CD4-positive, alpha-beta T cell treated with Interleukin-4 for 4 hours (primary cell): ENCODE results near the gene NEK9.
A peak's percentile ranks its signal among the peaks of the same experiment; 100 is the strongest.
"Not testable (repeated sequence)": the region's sequence is repeated elsewhere in the genome, so short reads cannot be mapped to it uniquely, and the experiment has no call there.

ENCODE experiments used
- DNase-seq: peaks from one replicate; pipeline ENCODE4 v3.0.0-alpha.2; 2020

The NEK9 gene

DNA sequence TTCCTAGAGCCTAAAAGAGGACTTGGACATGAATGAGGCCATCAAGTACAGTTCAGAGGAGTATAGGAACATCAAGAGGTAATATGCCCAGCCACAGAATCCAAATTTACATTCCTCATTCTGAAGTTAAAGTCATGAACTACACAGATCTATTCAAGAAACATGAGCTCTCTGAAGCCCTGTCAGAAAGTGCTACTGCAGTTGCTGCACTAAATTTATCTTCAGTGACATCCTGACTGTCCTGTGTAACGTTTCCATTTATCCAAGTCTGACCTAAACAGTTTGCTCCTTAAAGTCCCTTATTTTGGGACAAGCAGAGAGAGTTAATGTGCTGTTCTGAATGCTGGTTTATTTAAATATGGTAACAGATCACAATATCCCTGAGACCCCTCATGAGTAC, 28.2 kb downstream of the NEK9 start:
- no peak for DNase-seq

DNA sequence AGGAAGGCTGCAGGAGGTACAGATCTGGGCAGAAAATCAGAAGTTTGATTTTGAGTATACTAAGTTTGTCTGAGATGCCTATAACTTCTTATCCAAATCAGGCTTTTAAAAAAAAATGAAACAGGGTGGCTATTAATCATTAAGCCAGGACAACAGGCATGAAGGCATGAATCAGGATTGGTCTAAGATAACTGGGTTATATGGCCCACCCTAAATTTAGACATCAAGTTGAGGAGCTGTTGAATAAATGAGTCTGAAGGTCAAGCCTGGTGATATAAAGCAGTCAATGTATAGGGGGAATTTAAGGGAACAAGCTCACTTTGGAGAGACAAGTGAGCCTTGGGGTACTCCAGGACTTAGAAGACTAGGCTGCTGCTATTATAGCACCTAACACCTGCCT, 28.6 kb downstream of the NEK9 start:
- DNase-seq: no peak

DNA sequence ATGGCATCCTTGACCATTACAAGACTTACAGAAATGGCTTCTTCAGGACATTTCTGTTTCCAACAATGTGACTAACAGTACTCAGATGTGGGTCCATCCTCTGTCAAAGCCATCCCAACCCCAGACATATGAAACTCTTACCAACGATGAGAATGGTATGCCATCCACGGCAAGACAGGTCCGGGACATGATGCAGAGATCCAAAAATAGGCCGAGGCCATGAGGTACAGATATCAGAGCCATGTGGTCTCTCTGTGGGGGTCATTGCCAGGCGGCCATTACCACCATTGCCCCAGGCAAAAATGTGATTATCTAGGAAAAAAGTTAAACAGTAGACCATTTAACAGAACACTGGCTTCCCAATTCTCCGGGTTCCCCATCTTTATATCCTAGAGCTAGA, 29.9 kb downstream of the NEK9 start:
- no peak for DNase-seq

DNA sequence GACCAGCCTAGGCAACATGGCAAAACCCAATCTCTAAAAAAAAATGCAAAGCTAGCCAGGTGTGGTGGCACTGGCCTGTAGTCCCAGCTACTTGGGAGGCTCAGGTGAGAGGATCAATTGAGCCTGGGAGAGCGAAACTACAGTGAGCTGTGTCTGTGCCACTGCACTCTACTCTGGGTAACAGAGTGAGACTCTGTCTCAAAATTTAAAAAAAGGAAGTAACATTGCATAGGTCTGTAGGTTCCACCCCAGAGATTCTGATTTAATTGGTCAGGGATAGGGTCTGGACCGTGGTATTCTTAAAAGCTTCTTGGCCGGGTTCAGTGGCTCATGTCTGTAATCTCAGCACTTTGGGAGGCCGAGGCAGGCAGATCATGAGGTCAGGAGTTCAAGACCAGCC, 31.2 kb downstream of the NEK9 start:
- no peak for DNase-seq

DNA sequence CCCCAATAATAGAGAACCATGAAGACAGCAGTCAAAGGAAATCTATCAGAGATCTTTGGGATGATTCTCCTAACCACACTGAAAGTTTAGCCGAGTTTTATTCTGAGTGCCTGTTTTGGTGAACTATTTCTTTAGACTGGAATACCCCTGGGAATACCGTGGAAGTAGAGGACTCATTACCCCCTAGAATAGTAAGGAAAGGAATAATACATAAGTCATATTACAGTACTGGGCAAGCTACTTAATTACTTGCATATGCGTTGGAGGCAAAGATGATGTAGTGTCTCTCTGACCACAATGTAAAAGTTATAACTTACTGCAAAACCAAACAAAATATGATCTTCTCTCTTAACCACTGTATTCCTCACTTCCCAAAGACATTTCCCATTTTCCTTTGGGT, 32.0 kb downstream of the NEK9 start:
- DNase-seq: no peak

DNA sequence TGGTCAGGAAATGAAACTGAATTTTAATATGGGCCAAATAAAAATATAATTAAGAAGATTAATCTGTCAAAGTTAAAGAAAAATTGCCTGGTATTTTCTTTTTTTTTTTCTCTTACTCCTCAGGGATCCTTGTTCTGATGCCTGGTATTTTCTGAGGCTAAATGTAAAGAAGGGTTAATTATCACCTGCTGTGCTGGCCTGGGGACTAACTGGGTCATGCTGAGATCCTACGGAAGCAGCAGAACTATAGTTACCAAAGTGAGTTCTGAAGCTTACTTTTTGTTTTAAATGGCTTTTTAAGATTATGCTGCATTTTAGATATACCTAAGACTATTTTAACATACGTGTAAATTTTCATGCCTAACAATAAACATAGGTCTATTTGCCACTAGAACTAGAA, 34.1 kb downstream of the NEK9 start:
- DNase-seq: no peak

DNA sequence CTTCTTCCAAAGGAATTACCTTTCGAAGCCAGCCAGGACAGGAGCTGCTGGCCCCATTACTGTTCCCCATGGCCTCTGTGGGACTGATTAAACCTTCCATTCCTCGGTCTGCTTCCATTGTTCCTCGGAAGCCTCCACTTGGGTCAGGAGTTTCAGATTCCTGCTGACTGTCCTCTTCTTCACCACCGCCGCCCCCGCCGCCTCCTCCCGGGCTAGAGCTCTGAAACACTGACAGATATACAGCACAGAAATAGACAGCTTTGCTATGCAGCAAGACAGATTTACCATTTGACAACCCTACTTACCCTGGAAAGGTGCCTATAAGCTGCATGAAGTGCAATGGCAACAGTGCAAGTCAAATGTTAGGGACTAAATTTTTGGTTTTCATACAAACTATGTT, 35.6 kb downstream of the NEK9 start:
- no peak for DNase-seq

DNA sequence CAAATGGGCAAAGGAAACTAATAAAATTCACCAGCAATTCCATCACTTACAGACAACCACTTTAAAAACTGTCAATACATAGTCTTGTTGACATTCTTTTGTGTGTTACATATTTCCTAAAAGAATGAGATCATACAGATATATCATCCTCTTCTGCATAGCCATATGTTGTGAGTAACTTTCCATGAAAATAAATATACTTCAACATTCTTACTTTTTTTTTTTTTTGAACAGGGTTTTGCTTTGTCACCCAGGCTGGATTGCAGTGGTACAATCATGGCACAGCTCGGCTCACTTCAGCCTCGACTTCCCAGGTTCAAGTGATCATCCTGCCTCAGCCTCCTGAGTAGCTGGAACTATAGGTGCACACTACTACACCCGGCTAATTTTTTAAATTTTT, 36.5 kb downstream of the NEK9 start:
- no peak for DNase-seq

DNA sequence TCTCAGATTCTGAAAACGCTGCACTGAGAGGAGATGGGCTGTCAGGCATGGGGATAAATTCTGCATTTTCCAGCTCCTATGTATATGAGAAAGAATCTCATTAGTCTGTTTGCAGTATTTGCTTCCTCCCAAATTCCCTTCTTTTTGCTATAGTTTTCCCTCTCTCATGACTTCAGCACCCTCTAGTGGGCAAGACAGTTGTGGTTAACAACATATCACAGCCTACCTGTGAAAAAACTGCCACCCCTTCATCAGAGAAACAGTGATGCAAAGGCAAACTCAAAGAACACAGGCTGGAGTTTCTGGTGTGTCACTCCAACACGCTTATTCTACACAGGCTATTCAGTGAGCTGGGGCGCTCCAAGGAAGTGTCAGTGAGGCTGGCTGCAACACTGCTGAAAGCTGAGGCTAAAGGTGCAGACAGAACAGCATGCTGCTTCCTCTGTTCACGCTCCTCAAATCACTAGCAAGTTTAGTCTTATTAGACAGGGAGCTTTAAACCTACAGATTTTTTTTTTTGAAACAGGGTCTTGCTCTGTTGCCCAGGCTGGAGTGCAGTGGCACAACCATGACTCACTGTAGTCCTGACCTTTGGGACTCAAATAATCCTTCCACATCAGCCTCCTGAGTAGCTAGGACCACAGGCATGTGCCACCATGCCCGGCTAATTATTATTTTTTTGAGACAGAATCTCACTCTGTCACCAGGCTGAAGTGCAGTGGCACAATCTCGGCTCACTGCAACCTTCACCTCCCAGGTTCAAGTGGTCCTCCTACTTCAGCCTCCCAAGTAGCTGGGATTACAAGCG, 38.1 kb downstream of the NEK9 start:
- DNase-seq: peak; percentile 59

DNA sequence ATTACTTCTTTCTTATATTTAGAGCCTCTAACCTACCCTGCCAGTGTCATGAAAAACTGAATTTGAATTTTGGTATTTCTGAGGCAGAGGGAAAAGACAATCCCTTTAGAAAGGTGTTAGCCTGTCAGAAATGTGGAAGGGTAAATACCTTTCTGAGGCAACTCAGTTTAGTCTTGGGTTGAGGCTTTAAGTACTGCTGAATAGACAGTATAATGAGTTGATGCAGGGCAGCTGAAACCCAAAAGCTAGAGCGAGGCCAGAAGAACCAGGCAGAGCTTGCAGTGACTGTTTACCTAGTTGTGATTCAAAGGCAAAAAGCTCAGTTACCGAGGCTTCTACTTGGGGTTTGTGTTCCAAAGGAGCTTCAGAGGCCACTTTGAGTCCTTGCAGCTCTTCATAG, 38.7 kb downstream of the NEK9 start:
- DNase-seq: no peak

DNA sequence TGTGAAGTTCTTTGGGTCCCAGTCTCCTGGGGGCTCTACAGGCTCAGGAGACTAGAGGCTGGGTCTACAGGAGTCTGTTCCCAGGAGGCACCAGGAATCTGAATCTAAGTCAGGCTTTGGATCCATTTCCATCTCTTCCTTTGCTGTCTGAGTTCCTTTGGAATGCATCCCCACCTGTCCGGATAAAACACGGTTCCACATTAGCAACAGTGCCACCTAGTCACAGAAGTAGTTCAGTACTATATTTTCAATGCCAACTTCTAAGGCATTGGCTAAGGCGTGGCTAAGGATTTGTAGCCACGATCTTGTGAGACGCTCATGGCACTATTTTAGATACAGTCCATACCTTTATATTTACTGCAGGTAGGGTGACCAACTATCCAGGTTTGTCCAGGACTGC, 42.3 kb downstream of the NEK9 start:
- no peak for DNase-seq

DNA sequence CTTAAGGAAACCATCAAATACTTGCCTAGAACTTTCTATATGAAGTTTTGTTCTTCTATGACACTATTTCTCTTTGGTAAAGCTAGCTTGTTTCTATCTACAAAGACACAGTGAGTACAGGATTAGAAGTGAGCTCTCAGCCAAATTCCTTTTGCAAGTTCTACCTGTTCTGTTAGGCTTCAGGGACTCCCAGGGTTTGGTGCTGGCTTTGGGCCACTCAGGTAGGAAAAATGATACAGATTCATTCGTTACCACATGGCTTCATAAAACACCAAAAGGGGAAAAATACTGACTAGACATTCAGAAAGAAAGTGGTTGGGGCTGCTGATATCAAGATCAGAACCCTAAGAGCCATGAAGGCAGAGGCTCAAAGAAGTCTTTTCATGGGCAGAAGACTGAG, 43.6 kb downstream of the NEK9 start:
- no peak for DNase-seq

DNA sequence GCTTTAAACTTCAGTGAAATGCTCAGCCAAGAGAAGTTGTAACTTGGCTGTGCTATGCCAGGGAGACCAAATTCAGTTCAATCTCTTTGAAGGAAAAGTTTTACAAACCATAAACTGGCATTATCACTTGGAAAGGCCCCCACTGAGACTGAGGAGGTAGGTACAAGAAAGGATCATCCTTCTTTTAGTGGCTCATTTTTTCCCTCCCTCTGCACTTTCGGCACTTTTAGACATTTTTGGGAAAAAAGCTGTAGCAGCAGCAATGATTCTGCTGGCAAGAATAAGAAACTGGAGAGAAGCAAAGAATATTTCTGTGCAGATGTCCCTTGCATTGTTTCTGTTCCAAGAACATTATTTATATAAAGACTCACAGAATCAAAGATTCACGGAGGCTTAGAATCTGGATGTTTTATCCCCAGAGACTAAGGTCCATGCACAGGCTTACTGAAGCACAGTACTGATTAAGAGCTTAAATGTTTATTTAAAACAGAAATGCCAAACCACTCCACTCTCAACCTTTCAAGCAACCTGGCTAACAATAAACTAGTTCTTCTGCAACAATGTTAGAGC, 45.1 kb downstream of the NEK9 start:
- no peak for DNase-seq

DNA sequence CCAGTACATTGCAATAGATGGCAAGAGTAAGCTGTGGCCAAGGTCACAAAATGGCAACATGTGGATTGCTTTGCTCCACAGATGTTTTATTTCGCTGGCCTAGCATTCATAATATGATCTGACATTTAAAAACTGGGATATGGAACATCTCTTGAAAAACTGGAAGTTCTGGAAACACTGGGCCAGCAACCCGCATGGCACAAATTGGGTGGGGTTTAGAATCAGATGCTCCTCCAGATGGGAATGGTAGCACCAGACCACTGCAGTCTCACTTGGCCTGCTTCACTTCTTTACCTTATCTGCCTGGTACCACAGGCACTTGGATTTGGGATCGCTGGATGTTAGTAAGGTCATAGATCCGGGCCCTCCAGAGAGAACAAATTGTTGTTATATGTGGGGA, 47.3 kb downstream of the NEK9 start:
- no peak for DNase-seq

DNA sequence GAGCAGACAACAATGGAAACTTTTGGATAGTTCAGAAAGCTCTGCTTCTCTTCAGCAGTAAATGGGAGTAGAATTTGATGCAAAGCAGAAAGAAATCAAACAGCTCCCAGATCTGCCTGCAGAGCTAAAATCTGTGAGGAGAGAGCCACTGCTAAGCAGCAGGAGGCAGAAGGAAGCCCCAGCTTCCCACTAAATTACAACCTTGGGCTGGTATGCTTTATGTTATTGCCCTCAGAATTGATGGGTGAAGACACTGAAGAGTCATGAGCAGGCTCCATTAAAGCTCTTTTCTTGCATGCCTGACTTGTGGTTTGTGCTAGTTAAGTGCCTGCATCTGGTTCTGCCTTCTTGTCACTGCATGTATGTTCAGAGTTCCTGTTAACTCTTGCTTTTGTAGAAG, 49.1 kb downstream of the NEK9 start:
- no peak for DNase-seq

DNA sequence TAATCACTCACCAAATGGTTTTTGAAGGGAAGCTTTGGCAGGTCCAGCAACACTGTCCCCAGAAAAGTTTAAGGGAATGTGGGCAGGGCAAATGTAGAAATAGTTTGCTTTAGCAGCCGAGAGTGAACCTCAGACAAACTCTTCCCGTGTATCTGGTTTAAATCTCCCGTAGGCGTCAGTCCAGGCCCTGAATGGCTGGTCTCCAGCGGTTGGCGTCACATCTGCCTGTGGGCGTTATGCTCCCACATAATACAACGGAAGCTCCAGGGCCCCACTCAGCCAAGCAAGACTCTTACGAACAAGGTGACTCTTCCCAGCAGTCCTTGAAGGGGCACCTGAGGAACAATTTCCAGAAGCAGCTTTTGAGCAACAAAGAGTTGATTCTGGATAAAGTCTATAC, 56.5 kb downstream of the NEK9 start:
- no peak for DNase-seq

DNA sequence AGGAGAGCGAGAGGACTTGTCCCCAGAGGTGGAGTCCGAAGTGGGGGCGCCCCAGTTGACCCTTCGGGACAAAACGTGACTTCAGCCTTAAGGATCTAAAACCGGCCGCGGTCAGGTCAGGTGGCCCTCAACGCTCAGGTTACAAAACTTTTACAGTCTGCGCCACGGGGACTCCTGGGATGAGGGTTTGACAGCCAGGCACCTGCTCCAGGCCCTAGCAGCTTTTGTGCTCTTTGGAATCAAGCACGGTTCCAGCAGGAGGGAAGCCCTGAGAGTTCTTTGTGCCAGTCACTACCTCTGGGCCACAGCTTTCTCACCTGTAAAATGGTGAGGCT, 57.1 kb downstream of the NEK9 start:
- DNase-seq: no peak

DNA sequence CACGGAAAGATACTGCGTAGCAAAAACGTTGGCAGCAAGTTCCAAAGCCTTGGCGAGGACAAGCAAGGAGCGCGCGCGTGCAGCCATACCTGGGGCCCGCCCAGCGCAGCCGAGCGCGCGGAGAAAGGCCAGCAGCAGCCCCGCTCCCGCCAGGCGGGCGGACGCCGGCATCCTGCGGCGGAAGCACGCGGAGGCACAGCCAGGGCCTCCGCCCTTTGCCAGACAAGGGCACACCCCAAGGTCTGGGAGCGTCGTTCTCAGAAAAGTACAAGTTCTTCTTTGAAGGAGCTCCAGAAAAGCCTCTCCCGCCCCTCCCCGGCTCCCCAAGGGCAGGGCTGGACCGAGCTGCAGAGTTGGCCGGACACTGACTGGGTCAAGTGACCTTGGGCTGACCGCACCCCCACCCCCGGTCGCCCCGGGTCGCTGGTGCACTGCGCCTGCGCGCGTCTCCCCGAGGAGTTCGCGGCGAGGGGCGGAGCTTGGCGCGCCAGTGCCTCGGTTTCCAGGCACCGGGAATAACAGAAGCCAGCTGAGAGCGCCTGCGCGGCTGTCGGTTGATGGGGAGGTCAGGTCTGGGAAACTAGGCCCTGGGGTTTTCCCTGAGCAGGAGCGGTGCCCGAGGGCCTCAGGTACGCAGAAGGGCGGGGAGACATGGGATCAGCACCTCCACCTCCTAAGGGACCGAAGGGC, 57.6 kb downstream of the NEK9 start, which contains the start of gene ZC2HC1C:
Gene ZC2HC1C, plus strand, starts transcription at position 521 of the 690 bp plus-strand sequence. CDS start 933 bp downstream, outside the sequence.
- peak; percentile 48 for DNase-seq

DNA sequence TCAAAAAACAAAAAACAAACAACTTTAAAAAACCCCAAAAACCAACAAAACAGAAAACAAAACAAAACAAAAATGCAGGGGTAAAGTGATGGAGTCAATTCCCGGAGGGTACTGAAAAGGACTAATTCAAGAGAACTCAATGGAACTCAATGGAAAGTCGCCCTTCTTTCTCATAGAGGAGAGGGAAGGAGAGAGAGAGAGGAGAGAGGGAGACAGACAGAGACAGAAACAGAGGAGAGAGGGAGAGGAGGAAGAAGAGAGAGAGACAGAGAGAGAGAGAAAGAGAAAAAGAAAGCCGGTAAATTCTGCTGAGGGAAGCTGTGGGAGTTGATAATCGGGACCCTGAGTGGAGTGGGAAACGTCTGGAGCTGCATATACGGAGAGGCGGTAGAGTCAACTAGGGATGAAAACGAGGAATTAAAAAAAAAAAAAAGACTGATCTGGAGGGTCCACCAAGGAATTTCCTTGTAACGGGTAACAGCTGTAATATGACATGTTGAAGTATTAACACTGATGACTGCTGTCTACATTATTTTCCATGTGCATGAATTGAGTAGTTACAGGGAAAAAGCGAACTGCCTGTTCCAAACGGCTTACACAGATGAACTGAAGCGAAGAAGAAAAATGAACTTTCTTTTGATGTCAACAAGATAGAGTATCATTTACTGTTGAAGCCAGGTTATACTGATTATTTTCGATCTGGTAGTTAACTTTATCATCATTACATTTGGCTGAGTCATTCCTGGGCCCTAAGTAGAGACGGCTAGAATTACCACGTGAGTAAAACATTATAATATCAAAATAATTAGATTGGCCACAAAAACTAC, 58.3 kb downstream of the NEK9 start:
- DNase-seq: no peak

DNA sequence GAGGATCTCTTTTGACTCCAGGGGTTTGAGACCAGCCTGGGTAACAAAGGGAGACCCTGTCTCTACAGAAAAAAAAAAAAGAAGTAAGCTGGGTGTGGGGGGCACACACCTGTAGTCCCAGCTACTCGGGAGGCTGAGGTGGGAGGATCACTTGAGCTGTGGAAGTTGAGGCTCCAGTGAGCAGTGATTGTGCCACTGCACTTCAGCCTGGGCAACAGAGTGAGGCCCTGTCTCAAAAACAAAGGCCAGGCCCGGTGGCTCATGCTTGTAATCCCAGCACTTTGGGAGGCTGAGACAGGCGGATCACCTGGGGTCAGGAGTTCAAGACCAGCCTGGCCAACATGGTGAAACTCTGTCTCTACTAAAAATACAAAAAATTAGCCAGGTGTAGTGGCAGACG, 59.1 kb downstream of the NEK9 start:
- not testable (repeated sequence) for DNase-seq

DNA sequence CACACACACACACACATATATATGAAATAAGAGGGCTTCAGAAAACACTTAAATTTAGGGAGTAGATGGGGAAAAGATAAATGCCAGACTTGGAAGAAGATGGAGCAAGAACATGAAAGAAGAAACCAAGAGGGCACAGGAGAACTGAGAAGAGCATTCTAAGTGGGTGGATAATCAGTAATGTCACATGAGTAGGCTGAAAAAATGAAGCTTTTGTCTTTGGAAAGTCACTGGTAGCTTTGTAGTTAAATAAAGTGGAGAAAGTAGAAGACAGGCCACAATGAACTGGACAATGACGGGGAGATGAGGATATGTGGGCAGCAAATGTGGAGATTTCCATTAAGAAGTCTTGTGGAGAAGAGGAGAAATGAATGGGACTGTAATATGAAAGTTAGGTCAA, 59.6 kb downstream of the NEK9 start:
- DNase-seq: no peak

DNA sequence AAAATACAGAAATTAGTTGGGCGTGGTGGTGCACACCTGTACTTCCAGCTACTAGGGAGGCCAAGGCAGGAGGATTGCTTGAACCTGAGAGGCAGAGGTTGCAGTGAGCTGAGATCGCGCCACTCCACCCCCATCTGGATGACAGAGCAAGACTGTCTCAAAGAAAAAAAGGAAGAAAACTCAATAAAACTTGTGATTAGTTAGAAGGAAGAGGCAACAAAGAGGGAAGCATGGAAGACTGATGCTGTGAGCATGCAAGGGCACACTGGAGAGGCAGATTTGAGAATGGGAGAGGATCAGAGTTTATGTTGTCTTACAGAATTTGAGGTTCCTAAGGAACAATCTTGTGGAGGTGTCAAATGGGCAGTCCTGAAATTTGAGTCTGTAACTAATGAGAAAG, 60.2 kb downstream of the NEK9 start:
- no peak for DNase-seq

DNA sequence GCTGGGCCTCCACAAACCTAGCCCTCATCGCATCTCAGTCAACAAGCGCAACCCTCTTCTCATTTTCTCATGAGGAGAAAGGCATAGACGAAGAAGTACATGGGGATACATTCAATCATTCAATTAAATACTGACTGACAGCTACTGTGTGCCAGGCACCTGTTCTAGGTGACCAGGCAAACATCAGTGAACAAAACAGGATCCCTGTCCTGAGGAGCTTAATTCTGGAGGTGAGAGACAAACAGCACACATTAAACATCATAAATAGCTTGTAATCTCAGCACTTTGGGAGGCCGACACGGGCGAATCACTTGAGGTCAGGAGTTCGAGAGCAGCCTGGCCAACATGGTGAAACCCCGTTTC, 62.7 kb downstream of the NEK9 start:
- DNase-seq: no peak
